HG03045 (cell line): ENCODE data around the gene FBXO28.
A peak's percentile ranks its signal among the peaks of the same experiment; 100 is the strongest.
"Not testable (repeated sequence)": the region's sequence is repeated elsewhere in the genome, so short reads cannot be mapped to it uniquely, and the experiment has no call there.

ENCODE experiments used
- ATAC-seq: cut with Tn5 transposase; IDR thresholded peaks from one replicate; pipeline ENCODE4 v1.9.1; 2021; ENCODE audit warnings: mild to moderate bottlenecking, moderate library complexity; ENCODE audit not compliant: unreplicated experiment

Gene FBXO28

GRCh38 chr1:224113918-224114786 is at the start of gene FBXO28:
TSS of gene FBXO28 (plus strand) at chr1:224114111. CDS start at chr1:224114130, 19 bp downstream.
- ATAC-seq, result peak; percentile 99

GRCh38 chr1:224064150-224064549 is 49.8 kb upstream of the FBXO28 start:
- ATAC-seq, result no peak

- ATAC-seq, result no peak
These were observed 48.5 kb upstream of the FBXO28 start for GRCh38 chr1:224065455-224065854.

GRCh38 chr1:224067207-224067606 is 46.7 kb upstream of the FBXO28 start:
- no peak for ATAC-seq

- ATAC-seq, result no peak
These were observed 46.1 kb upstream of the FBXO28 start for GRCh38 chr1:224067621-224068457.

- ATAC-seq, result no peak
These were observed 45.3 kb upstream of the FBXO28 start for GRCh38 chr1:224068458-224069072.

GRCh38 chr1:224069138-224069537 is 44.8 kb upstream of the FBXO28 start:
- ATAC-seq, result no peak

GRCh38 chr1:224070521-224070920 is 43.4 kb upstream of the FBXO28 start:
- ATAC-seq, result no peak

GRCh38 chr1:224076407-224076806 is 37.5 kb upstream of the FBXO28 start:
- no peak for ATAC-seq

GRCh38 chr1:224079644-224080043 is 34.3 kb upstream of the FBXO28 start:
- not testable (repeated sequence) for ATAC-seq

GRCh38 chr1:224080115-224080774 is 33.7 kb upstream of the FBXO28 start:
- ATAC-seq, result no peak

GRCh38 chr1:224081604-224082003 is 32.3 kb upstream of the FBXO28 start:
- no peak for ATAC-seq

GRCh38 chr1:224082146-224082545 is 31.8 kb upstream of the FBXO28 start:
- no peak for ATAC-seq

GRCh38 chr1:224084867-224085266 is 29.0 kb upstream of the FBXO28 start:
- ATAC-seq, result no peak

- no peak for ATAC-seq
These were observed 28.3 kb upstream of the FBXO28 start for GRCh38 chr1:224085421-224086108.

GRCh38 chr1:224087286-224087794 is 26.6 kb upstream of the FBXO28 start:
- no peak for ATAC-seq

GRCh38 chr1:224089583-224089982 is 24.3 kb upstream of the FBXO28 start:
- ATAC-seq, result no peak

- ATAC-seq, result no peak
These were observed 23.8 kb upstream of the FBXO28 start for GRCh38 chr1:224090116-224090515.

- no peak for ATAC-seq
These were observed 21.8 kb upstream of the FBXO28 start for GRCh38 chr1:224092111-224092510.

GRCh38 chr1:224092601-224093000 is 21.3 kb upstream of the FBXO28 start:
- ATAC-seq, result no peak
